ENCODE data around the gene SLC16A6.
"Not testable (repeated sequence)": the region's sequence is repeated elsewhere in the genome, so short reads cannot be mapped to it uniquely, and the experiment has no call there.

The SLC16A6 gene

GRCh38 chr17:68246271-68247028 lies 44.5 kb downstream of the SLC16A6 start:
- Histone ChIP-seq H3K4me1 (peaks cover 35 to 48% (median 40%) of the 10 kb centered on the region in 10 experiments), H3K27ac (peak overlapping the region; percentile 92 to 98 (median 95)), H3K36me3 (peaks cover 0 to 8% (median 6%) of the 10 kb centered on the region in 11 experiments; a peak in 16 of 22 replicates), H3K9me3 (replicated peaks in 1 of 11) (no peaks in the 10 kb centered on the region), H3K4me2 (peak overlapping the region; percentile 76 to 98 (median 95)), H3K27me3 (no peaks in the 10 kb centered on the region), H4K20me1 (no peaks in the 10 kb centered on the region), H3K9ac (peak overlapping the region; percentile 89 to 97 (median 94); a peak in 21 of 22 replicates), H3K4me3 (peak overlapping the region; percentile 64 to 88 (median 72))
- TF ChIP-seq Cebpa-rat (IDR thresholded peaks at IDR 0.05), result no peak

GRCh38 chr17:68239632-68240366 lies 51.1 kb downstream of the SLC16A6 start:
- Histone ChIP-seq H3K4me2 (peak overlapping the region; percentile 80 to 98 (median 94); a peak in 21 of 22 replicates), H3K9me3 (replicated peaks in 1 of 11) (no peaks in the 10 kb centered on the region), H3K4me3 (no peak overlapping the region), H3K27me3 (no peaks in the 10 kb centered on the region), H3K4me1 (peaks cover 43 to 60% (median 54%) of the 10 kb centered on the region in 10 experiments), H3K36me3 (no peaks in the 10 kb centered on the region), H3K27ac (peak overlapping the region in 8 of 11 experiments; percentile 17 to 97 (median 85); a peak in 11 of 22 replicates), H3K9ac (peak overlapping the region in 4 of 11 experiments; percentile 29 to 80 (median 54); a peak in 5 of 22 replicates), H4K20me1 (no peaks in the 10 kb centered on the region)
- no peak for TF ChIP-seq Cebpa-rat (IDR thresholded peaks at IDR 0.05)

GRCh38 chr17:68238871-68239253 lies 52.1 kb downstream of the SLC16A6 start:
- no peak for TF ChIP-seq Cebpa-rat (IDR thresholded peaks at IDR 0.05)
- Histone ChIP-seq H3K4me2 (peak overlapping the region; percentile 80 to 98 (median 94)), H3K9ac (peak overlapping the region in 10 of 11 experiments; percentile 3 to 93 (median 80); a peak in 12 of 22 replicates), H3K4me3 (no peak overlapping the region), H3K4me1 (peaks cover 53 to 69% (median 64%) of the 10 kb centered on the region in 10 experiments), H3K27me3 (no peaks in the 10 kb centered on the region), H3K27ac (peak overlapping the region; percentile 82 to 97 (median 86); a peak in 21 of 22 replicates), H3K9me3 (replicated peaks in 1 of 11) (no peaks in the 10 kb centered on the region), H4K20me1 (no peaks in the 10 kb centered on the region), H3K36me3 (no peaks in the 10 kb centered on the region; a peak in 1 of 22 replicates)

GRCh38 chr17:68238164-68238870 lies 52.6 kb downstream of the SLC16A6 start:
- Histone ChIP-seq H3K36me3 (no peaks in the 10 kb centered on the region; a peak in 1 of 22 replicates), H3K4me2 (peak overlapping the region; percentile 80 to 98 (median 94)), H3K27ac (peak overlapping the region; percentile 82 to 97 (median 86)), H3K4me1 (peaks cover 53 to 74% (median 65%) of the 10 kb centered on the region in 10 experiments), H3K9ac (peak overlapping the region; percentile 75 to 93 (median 80)), H3K4me3 (peak overlapping the region; percentile 36 to 67 (median 54); a peak in 16 of 20 replicates), H4K20me1 (no peaks in the 10 kb centered on the region), H3K27me3 (no peaks in the 10 kb centered on the region), H3K9me3 (replicated peaks in 1 of 11) (no peaks in the 10 kb centered on the region)
- TF ChIP-seq Cebpa-rat (IDR thresholded peaks at IDR 0.05), result no peak

- H3K27ac ChIP-seq, result peak overlapping the region; percentile 82 to 97 (median 86)
- H3K4me3 ChIP-seq, result peak overlapping the region; percentile 36 to 67 (median 54); a peak in 18 of 20 replicates
- H3K9ac ChIP-seq, result peak overlapping the region; percentile 75 to 93 (median 80)
- not testable (repeated sequence) for H3K9me3 ChIP-seq (replicated peaks in 1 of 11); H4K20me1 ChIP-seq; H3K27me3 ChIP-seq; H3K36me3 ChIP-seq
- H3K4me1 ChIP-seq, result peaks cover 56 to 82% (median 65%) of the 10 kb centered on the region in 10 experiments
- H3K4me2 ChIP-seq, result peak overlapping the region; percentile 80 to 98 (median 94)
- TF ChIP-seq Cebpa-rat (IDR thresholded peaks at IDR 0.05), result peak in 3 of 11 experiments; percentile 40 to 91 (median 50); a peak in 4 of 22 replicates
Observed at GRCh38 chr17:68237369-68238163, 53.4 kb downstream of the SLC16A6 start.

DNA sequence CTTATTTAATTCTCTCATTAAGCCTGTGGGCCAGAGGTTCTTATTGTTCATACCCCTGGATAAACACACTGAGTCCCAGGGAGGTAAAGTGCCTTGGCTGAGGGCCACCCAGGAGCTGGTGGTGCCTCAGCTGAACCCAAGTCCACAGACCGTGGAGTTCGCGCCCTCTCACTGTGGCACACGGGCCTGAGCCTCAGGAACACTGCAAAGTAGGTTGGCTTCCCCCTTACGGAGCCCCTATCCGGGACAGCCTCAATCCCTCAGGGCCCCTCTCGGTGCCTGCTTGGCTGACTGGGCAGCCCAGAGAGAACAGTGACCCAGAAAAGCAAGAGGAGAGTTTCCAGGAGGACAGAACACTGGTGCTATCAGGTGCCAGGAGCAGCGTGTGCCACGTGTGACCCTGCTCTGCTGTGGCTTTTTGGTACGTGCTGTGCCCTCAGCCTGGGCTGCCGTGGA lies 55.6 kb downstream of the SLC16A6 start:
- H3K27me3 ChIP-seq; H3K36me3 ChIP-seq; H4K20me1 ChIP-seq; H3K9me3 ChIP-seq (replicated peaks in 1 of 11): not testable (repeated sequence)
- peak overlapping the region; percentile 78 to 100 (median 85) for H3K27ac ChIP-seq
- H3K4me2 ChIP-seq, result peak overlapping the region; percentile 71 to 87 (median 78)
- H3K4me1 ChIP-seq, result peaks cover 56 to 92% (median 62%) of the 10 kb centered on the region in 10 experiments
- 0 out of 20 replicates have a peak overlapping the region, but pooled peaks of 1 of the 10 experiments have one; percentile 19 for H3K4me3 ChIP-seq
- peak overlapping the region; percentile 65 to 97 (median 75) for H3K9ac ChIP-seq

- peaks cover 0 to 10% (median 0%) of the 10 kb centered on the region in 11 experiments; a peak in 3 of 22 replicates for H3K36me3 ChIP-seq
- peak overlapping the region; percentile 78 to 100 (median 85) for H3K27ac ChIP-seq
- H3K27me3 ChIP-seq; H4K20me1 ChIP-seq; H3K9me3 ChIP-seq (replicated peaks in 1 of 11): not testable (repeated sequence)
- peak overlapping the region; percentile 65 to 97 (median 75) for H3K9ac ChIP-seq
- H3K4me3 ChIP-seq, result 0 out of 20 replicates have a peak overlapping the region, but pooled peaks of 1 of the 10 experiments have one; percentile 19
- peaks cover 54 to 92% (median 58%) of the 10 kb centered on the region in 10 experiments for H3K4me1 ChIP-seq
- peak overlapping the region; percentile 71 to 87 (median 78) for H3K4me2 ChIP-seq
Observed at GRCh38 chr17:68234726-68235335, 56.1 kb downstream of the SLC16A6 start.

DNA sequence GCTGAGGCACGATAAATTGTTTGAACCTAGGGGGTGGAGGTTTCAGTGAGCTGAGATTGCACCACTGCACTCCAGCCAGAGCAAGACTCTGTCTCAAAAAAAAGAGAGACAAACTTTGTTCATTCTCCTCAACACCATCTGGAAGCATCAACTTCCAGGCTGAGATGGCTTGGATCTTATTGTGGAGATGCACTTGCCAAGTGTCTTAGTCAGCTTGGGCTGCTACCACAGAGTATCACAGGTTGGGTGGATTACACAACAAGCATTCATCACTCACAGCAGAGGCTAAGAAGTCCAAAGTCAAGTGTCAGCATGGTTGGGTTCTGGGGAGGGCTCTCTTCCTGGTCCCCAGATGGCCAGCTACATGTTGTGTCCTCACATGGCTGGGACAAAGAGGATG lies 58.2 kb downstream of the SLC16A6 start:
- not testable (repeated sequence) for H3K9ac ChIP-seq; H3K27me3 ChIP-seq; H3K4me3 ChIP-seq; H3K9me3 ChIP-seq (replicated peaks in 1 of 11); H4K20me1 ChIP-seq
- Histone ChIP-seq H3K4me1 (peaks cover 52 to 94% (median 57%) of the 10 kb centered on the region in 10 experiments), H3K27ac (peak overlapping the region in 2 of 11 experiments; percentile 36 to 63; a peak in 3 of 22 replicates), H3K36me3 (peaks cover 0 to 10% (median 0%) of the 10 kb centered on the region in 11 experiments; a peak in 3 of 22 replicates), H3K4me2 (peak overlapping the region in 3 of 11 experiments; percentile 10 to 85 (median 84); a peak in 6 of 22 replicates)

Measured in BLaER1 treated with 17β-estradiol and CSF1 and Interleukin-3, amounts not matched to agents 10 nM and 100 nM (cell line).